HG03571 (cell line): Measurements from ENCODE around the gene SLC25A22.

Source experiments
- ATAC-seq: cut with Tn5 transposase; IDR thresholded peaks from one replicate; pipeline ENCODE4 v1.9.1; 2021; ENCODE audit not compliant: unreplicated experiment

The SLC25A22 gene

DNA sequence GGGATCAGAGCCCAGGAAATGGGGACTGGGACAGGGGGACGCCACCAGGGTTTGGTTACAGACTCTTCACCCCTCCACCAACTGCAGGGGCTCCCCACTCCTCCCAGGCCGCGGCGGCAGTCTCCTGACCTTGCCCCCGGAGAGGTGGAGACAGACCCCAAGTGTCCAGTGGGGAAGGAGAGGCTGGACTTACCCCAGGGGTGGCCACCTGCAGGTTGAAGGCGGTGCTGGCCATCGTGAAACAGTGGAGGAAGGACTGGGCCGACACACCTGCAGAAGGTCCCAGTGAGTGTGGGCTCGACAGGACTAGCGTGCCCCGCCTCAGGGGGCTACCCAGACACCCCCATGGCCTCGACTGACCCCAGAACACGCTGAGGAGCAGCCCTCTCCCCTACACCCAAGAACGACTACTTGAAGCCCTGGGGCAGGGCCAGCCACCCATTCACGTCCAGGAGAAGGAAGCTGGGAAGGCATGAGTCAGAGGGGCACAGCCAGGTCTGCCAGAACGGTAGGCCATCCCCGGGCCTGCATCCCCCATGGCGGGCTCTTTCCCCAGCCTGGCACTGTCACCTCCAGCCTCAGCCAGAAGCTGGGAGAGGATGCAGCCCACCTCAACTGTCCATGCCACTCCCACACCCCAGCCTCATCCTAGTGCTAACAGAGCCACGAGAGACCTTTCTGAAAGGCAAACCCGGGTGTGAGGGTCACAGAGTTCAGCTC, 23.0 kb downstream of the SLC25A22 start:
- no peak for ATAC-seq

DNA sequence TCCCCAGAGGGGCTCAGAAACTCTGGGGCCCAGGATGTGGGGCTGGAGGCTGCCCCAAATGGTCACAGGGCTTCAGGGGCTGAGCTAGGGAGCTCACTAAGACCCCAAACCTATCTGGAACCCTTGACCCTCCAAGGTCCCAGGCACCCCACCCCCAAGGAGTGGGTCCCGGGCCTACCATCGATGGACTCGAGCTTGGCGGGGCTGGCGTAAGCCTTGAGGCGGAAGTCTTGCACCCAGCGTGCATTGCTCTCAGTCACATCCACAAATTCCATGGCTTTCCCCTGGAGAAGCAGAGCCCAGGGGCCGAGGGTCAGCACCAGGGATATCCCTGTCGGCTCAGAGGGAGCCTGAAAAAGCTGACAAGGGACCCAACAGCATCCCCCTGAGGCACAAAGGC, 24.3 kb downstream of the SLC25A22 start:
- no peak for ATAC-seq

DNA sequence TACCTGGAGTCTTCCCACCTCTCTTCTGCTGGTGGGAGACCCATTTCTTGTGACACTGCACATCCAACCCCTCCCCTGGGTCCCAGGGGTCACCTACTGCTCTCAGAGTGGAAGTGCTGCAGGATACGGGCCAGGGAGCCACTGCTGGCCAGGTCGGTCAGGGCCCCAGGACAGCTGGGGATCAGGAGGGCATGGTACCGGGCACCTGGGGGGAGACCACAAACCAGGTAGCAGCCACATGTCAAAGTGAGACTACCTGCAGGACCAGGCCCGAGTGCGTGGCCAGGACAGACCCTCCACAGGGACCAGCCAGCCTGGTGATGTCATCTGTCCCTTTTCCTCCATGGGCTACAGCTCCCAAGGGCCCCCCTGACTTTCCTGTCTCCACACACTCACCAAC, 24.7 kb downstream of the SLC25A22 start:
- no peak for ATAC-seq

DNA sequence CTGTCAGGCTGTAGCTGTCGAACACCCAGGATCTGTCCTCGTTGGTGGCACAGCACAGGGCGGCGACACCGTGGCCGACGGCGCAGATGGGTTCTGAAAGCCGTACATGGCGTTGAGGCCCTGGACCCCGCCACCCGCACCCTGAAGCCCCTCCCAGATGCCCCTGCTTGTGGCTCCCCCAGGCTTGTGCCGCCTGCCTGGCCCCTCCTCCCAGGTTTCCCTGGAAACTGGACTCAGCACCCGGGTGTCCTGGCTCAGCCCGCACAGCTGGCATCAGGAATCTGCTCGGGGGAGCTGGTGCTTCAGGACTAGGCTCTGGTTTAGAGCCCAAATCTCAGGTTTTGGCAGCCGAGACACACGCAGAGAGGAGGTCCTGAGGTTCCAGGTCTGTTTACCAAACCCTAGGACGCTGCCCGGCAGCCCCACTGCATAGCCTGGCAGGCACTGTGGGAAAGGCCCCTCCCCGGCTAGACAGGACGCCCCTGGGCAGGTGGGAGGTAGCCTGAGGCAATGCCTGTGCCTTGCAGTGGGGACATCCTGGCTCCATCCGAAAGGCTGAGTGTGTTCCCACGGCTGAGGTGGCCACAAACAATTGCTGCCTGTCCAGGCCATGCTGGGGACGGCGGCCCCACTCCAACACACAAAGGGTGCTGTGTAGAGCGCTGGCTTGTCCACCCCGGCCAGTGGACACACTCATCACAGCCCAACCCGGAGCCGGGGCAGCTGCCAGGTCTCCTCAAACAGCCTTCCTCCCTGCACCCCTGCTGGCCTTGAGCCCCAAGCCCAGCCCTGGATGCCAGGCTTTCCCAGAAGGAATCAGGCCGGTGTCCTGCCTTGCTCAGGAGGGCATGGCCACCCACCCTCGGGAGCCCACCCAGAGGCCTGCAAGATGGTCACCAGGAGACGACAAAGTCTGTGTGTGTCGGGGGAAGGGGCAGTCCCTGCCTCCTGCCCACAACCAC, 25.4 kb downstream of the SLC25A22 start:
- ATAC-seq: no peak

DNA sequence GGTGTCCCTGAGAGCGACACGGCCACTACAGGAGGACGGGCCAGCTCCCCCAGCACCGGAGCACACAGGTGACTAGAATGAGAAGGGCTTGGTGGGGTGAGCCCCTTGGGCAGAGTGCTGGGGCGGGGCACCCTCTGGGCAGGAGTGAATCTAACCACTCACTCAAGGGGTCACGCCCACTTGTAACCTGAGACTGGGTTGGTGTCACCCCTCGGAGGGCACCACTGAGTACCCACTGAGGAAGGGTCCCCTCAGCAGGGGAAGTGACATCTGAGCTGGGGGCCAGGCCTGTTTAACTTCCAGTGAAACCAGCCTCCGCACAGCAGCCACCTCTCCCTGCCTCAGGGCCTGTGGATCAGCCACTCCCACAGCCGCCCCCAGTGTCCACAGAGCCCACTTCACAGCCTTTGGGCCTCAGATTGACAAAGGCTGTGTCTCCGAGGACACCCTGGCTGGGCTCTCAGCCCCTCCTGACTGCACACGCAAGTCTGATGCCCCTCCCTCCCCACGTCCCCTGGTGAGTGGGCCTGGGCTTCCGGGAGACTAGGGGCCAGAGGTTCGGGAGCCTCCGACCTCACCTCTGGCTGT, 26.4 kb downstream of the SLC25A22 start:
- ATAC-seq: no peak

DNA sequence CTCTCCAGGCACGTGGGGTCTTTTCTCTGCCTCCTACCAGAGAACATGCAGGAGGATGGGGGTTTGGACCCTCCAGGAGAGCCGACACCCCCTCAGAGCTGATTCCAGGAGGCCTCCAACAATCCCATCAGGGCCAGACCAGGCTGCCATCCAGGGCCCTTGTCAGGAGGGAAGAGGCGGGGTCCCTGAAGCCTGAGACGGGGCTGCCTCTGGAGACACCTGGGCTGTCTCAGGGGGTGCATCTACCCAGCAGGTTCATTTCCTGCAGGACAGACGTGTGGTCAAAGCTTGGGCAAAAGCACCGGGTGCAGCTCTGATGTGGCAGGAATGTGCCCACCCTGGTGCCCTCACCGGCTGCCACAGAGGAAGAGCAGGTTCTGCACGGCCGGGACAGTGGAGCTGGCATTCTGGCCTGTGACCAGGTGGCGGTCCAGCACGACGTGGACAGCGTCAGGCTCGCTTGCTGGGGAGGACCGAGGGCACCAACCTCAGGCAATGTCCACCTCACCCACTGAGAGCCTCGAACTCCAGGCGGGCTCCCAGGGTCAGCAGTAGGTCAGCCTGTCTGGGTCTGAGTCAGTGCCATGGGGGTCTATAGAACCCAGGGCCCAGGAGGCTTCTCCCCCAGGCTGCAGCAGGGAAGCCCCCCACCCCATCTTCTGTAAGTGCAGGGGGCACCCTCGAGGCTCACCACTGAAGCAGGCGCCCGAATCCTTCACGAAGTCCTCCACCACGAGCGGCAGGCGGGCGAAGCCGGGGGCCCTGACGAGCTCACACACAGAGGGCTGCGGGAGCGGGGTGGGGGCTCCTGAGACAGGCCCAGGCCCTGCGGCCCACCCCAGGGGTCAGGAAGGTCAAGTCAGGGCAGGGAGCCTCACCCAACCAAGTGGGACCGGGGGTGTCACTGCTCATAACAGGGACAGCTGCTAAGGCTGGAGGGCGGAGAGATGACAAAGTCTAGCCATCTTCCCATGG, 27.2 kb downstream of the SLC25A22 start:
- no peak for ATAC-seq

DNA sequence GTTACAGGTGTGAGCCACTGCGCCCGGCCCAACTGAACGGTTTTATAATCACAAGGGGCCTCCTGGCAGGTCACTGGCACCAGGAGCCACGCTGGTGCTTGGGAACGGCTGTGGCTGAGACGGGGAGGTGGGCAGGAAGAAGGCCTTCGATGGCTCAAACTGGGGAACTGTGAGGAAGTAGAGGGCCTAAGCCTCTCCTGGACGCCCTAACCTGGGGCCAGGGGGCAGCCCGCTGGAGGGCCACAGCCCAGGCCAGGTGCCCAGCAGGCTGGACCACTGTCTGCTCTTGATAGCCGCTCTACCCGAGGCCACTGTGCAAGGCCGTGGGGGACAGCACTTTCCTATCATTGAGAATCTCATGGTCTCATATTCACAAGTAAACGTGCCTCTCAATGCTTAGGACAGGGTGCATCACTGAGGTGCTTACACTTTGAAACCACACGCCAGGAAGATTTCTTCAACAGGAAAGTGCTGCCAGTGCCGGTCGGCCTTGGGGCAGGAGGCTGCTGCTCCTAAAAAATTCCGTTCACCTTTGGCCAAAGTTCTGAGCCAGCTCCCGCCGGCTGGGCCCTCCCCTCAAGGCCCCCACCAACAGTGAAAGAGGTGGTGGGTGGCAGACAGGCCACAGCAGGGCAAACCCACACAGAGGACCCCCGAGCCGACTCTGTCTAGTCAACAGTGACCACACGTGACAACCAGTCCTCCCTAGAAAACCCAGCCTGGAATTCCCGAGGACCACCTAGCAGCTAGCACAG, 28.0 kb downstream of the SLC25A22 start:
- ATAC-seq: no peak

DNA sequence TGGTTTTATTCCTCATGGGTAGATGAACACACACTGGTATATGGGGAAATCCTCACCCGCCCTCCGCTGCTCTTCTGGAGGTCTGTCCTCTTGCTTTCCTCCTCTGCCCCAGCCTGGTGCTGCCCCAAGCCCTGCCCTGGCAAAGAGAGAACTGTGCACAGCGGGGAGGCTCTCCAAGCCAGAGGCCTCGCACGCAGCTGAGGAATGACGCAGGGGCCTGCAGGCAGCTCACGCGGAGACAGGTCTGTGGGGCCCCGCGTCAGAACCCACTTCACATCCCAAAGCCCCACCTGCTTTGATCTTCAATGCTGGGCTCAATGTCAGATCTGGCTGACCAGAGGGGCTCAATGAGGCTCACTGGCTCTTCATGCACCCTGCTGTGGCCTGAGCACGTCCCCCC, 30.8 kb downstream of the SLC25A22 start:
- ATAC-seq: no peak

DNA sequence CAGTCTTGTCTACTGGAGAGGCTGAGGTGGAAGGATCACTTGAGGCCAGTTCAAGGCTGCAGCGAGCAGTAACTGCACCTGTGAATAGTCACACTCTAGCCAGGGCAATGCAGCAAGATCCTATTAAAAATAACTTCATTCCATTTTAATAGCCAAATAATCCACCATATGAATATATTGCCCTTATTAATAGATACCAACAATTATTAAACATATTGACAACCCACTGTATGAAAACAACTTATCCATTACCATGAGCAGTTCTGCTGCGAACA, 31.2 kb downstream of the SLC25A22 start:
- ATAC-seq: no peak

DNA sequence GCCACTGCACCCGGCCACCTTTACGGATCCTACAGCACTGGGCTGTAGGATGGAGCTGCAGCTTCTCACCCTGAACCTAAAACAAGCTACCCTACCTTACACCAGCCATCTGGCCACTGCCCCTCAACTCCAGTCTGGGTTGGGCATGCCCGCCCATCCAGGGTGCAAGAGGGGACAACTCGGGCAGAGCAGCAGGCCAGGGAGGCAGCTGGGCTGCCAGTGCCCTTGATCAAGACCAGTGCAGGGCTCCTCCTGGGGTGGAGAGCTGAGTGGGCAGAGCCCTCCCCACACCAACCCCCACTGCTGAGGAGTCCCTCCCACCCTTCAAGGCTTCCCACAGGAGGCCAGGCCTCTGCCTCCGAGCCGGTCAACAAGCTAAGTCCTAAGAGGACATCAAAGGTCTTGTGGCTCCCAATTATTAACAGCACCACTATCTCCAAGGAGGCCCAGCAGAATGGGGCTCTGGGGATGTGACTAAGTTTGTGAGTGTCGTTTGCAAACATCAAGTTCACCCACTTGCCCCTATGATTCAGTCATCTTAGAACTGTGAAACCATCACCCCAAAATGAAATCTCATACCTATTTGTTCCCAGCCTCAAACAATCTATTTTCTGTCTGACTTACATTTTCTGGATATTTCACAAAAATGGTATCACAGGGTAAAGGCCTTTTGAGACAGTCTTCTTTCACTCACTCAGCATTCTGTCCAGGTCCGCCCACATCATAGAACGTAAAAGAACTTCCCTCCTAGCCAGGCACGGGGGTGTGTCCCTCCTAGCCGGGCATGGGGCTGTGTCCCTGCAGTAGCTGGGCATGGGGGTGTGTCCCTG, 31.8 kb downstream of the SLC25A22 start:
- ATAC-seq: no peak

DNA sequence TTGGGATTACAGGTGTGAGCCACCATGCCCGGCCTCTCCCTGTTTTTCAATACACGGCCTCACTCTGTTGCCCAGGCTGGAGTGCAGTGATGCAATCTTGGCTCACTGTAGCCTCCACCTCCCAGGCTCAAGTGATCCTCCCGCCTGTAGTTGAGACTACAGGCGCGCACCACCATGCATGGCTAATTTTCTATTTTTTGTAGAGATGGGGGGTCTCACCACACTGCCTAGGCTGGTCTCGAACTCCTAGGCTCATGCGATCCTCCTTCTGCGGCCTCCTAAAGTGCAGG, 32.3 kb downstream of the SLC25A22 start:
- no peak for ATAC-seq

DNA sequence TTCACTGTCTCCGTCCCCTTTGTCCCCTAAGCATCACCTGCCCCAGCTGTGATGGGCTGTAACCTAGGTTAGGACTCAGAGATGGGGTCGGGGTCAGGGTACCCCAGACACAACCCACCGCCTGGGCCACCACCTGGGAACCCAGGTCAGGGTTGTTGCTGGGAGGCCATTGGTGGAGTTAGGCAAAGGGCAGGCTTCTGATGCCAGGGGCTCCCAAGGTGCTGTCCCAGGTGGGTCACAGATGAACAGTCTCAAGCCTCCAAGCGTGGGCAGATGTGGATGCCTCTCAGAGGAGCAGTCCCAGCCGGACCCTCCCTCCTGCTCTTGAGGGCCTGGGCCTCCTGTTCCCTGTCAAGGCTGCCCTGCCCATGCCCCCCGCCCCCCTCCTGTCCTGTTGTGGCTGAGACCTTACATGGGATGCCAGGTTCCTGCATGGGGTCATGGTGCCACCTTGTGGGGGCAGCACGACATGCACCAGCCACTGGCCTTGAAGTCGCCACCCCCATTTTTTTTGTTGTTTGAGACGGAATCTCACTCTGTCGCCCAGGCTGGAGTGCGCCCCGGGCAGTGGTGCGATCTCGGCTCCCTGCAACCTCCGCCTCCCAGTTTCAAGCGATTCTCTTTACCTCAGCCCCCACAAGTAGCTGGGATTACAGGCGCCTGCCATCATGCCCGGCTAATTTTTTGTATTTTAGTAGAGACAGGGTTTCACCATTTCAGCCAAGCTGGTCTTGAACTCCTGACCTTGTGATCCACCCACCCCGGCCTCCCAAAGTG, 32.9 kb downstream of the SLC25A22 start:
- no peak for ATAC-seq

DNA sequence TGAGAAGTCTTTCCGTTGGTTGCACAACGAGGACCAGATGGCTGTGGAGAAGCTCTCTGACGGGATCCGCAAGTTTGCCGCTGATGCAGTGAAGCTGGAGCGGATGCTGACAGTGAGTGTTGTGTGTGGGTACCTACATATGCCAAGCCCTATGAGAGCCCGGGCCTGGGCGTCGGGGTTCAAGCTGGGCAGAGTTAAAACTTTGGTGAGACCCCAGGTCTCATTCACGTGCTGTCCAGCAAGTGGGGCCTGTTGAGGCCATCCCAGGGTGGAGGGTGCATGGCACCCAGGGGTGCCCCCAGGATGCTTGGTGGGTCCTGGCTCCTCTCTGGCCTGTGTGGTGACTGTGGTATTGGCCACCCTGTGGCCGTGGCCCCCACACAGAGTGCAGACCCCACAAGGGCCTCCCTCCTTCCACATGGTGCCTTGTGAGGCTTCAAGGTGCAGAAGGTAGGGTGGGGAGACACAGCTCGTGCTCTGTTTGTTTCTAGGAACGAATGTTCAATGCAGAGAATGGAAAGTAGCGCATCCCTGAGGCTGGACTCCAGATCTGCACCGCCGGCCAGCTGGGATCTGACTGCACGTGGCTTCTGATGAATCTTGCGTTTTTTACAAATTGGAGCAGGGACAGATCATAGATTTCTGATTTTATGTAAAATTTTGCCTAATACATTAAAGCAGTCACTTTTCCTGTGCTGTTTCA, 33.6 kb downstream of the SLC25A22 start:
- no peak for ATAC-seq

DNA sequence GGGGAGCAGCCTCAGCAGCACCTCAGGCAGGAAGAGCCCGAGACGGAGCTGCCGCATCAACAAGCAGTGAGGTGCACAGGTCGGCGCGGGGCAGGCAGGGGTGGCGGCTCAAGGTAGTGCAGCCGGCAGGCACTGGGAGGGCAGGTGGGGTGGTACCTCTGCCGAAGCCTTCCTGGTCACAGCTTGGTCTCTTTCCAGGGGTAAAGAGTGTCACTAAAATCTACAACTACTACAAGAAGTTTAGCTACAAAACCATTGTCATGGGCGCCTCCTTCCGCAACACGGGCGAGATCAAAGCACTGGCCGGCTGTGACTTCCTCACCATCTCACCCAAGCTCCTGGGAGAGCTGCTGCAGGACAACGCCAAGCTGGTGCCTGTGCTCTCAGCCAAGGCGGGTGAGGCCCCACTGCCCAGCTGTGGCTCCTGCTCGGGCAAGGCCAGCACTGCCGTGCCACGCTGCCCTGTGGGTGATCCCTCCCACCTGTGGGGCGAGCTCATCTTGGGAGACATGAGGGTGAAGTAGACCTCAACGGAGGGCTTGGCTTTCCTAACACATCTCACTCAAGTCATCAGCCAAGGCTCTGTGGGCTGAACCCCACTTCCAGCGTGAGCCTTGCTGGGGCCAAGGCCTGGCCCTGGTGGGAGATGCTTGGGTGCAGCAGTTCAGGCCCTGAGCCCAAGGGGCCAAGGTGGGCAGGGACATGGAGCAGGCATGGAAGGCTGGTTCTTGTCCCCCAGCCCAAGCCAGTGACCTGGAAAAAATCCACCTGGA, 34.3 kb downstream of the SLC25A22 start:
- ATAC-seq: no peak

DNA sequence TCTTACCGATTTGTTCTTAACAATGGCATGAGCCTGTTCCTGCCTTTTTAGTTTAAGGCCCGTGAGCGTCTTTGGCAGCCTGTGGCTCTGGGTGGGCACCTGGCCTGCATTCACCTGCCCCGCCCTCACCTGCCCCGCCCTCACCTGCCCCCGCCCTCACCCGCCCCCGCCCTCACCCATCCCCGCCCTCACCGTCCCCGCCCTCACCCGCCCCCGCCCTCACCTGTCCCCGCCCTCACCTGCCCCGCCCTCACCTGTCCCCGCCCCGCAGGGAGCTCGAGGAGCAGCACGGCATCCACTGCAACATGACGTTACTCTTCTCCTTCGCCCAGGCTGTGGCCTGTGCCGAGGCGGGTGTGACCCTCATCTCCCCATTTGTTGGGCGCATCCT, 35.0 kb downstream of the SLC25A22 start:
- ATAC-seq: no peak

DNA sequence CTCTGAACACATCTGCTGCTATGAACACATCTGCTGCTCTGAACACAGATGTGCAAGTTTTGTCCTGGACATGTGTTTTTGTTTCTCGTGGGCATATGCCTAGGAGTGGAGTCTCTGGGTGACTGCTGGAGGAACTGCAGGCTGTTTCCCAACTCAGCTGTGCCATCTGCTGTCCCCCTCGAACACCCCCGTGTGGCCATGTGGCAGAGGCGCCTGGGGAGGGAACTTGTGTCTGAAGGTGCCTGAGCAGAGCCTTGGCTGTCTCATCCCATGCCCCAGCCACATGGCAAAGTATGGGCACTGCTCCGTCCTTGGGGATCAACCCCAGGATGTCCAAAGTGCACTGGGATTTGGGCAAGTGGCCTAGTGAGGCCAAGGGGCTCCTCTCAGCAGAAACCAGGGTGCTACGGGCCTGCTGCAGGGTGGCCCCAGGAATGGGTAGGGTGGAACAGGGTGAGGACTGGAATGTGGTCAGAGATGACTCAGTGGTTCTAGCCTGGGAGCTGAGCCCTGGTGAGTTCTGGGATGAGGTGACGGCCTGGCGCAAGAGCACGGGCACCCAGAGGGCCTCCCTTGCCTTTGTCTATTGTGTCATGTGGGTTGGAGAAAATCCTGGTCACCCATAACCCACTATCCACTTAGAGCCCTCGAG, 35.5 kb downstream of the SLC25A22 start:
- no peak for ATAC-seq

DNA sequence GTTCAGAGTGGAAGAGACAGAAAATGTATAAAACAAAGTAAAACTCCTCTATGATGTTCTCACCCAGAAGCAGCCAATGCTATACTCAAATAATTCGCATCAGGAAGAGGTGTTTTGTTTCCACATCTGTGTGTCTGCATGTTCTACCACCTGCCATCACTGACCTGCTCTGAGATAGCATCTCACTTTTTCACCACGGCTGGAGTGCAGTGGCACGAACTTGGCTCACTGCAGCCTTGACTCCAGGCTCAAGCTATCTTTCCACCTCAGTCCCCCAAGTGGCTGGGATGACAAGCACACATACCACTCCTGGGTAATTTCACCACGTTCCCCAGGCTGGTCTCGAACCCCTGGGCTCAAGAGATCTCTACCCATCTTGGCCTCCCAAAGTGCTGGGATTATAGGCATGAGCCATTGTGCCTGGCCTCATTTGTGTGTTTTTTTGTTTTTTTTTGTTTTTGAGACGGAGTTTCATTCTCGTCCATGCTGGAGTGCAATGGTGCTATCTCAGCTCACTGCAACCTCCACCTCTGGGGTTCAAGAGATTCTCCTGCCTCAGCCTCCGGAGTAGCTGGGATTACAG, 36.5 kb downstream of the SLC25A22 start:
- no peak for ATAC-seq
